ENCODE results near the gene ETS1.

DNA sequence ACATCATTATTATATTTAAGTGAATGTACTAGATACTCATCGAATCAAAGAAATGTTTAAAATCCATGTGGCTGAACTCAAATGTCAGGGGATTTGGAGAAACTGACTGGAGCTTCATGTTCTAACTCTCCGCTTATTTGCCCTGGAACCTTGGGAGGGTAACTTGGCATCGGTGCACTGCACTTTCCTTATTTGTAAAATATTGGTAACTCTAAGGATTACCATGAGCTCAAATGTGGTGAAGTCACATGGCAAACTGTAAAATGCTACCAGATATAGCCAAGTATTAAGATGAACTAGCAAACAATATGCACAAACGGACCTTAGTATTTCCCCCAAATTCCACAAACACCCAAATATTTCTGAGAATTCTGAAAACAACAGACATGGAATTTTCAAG lies 75.6 kb downstream of the ETS1 start:
- TF ChIP-seq, protein P1, sequence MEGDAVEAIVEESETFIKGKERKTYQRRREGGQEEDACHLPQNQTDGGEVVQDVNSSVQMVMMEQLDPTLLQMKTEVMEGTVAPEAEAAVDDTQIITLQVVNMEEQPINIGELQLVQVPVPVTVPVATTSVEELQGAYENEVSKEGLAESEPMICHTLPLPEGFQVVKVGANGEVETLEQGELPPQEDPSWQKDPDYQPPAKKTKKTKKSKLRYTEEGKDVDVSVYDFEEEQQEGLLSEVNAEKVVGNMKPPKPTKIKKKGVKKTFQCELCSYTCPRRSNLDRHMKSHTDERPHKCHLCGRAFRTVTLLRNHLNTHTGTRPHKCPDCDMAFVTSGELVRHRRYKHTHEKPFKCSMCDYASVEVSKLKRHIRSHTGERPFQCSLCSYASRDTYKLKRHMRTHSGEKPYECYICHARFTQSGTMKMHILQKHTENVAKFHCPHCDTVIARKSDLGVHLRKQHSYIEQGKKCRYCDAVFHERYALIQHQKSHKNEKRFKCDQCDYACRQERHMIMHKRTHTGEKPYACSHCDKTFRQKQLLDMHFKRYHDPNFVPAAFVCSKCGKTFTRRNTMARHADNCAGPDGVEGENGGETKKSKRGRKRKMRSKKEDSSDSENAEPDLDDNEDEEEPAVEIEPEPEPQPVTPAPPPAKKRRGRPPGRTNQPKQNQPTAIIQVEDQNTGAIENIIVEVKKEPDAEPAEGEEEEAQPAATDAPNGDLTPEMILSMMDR (IDR thresholded peaks at IDR 0.05 in 8 of 11, conservative IDR thresholded peaks at IDR 0.05 in 3 of 11) = no peak
- TF ChIP-seq POLR2A (IDR thresholded peaks at IDR 0.05) (no peak), POLR2AphosphoS5 (IDR thresholded peaks at IDR 0.05) (no peak)
